Measurements from ENCODE around the gene TRPC4. TPM values are rescaled to one million over a fixed set of nuclear protein-coding genes. Genes with fewer than 3 reads are reported as not detected.

TRPC4 gene
- polyA plus RNA-seq, 12 donors, result 0.62 to 2.4 (median 1.1) TPM; not detected in 2

DNA sequence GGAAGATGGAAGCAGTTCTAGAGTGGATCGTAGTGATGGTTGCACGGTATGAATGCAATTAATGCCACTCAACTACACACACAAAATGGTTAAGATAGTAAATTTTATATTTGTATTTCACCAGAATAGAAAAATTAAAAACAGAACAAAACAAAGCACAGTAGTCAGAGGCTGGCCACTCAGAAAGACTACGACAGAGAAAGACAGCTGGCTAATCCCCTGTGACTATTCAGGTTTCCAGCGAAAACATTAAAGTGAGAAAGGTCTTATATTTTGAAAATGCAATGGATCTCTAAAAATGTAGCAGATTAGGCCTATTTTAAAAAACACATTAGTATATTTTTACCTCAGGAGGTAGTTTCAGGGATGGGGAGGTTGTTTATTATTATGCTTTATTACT is 139.7 kb downstream of the TRPC4 start:
- DNase-seq, result no peak

DNA sequence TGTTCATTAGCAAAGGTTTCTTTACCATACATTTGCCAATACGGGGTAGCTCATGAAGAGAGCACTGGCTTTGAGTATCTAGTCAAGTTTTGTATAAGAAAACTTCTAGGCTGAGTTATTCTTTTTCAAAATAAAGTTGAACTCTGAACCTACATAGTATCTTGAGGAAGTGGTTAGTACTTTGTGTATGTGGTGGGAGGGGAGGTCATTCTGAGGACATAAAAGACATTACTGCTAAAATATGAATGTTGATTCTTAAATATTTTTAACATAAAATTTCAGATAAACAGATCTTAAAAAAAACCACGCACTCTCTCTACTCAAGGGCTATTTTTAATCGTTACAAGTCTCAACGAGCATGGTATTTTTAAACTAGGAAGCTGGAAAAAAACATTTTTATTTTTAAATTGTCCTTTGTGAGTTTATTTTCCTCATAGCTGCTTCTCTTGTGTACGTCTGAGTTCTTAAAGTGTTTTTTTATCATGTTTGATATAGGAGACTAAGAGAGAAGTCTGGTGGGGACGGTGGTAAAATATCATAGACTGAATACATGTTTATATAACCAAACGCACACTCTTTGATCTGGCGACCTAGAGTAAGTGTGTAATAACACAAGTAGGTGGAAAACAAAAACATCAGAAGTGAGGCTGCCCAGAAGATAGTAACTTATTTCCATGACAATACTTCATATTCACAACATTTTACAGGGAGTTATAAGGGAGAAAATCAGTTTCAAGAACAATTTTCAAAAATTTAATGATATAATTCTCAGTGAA is 153.0 kb downstream of the TRPC4 start:
- no peak for DNase-seq

DNA sequence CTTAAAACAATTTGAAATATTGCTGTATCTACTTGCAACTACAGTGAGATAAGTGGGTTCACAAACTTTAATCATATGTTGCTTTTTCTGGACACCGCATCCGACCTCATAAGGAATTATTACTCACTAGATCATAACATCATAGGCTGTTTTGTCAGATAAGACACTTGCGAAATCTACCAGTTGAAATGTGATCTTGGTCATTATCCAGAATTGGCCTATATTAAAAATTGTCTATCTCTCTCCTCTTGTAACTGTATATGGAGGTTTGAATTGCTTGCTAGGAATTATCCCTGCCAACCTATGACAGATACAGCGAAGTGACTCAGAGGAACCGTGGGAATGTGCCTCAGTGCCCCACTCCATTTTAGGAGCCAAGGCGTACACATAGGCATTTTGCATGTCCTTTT is 154.0 kb downstream of the TRPC4 start:
- no peak for DNase-seq

DNA sequence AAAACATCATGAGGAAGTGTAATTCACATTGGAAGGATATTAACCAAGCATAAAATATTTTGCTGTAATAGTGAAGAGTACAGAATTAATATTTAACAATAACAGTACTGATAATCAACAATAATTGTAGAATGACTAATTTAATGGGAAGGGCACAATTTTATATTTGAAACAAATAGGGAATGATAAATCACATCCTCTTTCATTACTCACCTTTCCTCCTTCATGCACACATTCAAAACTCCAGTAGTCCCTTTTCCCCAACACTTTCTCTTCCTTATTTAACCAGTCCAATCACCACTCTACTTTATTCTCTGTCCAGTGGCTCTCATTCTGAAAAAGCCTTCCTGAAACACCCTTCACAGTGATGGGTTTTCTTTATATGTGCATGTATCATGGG is 160.3 kb downstream of the TRPC4 start:
- DNase-seq, result no peak

GRCh38 chr13:37707739-37708500 is 161.7 kb downstream of the TRPC4 start:
- DNase-seq, result no peak

- DNase-seq, result no peak
Measured at GRCh38 chr13:37706041-37706440, 163.5 kb downstream of the TRPC4 start.

DNA sequence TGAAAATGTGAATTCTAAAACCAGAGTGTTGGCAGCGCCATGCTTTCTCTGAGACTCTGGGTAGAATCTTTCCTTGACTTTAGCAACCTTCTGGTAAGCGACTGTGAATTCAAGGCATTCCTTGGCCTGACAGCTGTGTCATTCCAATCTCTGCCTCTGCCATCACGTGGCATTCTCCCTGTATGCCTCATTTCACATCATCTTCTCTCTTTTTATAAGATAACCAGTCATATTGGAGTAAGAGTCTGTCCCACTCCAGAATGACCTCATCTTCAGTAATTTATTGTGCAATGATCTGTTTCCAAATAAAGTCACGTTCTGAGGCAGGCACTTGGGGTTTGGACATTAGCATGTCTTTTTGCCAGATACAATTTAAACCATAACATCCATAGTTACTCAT is 167.6 kb downstream of the TRPC4 start:
- no peak for DNase-seq

- DNase-seq, result no peak
Measured at GRCh38 chr13:37701306-37701705, 168.3 kb downstream of the TRPC4 start.

- no peak for DNase-seq
Measured at GRCh38 chr13:37700887-37701286, 168.7 kb downstream of the TRPC4 start.

- no peak for DNase-seq
Measured at GRCh38 chr13:37695200-37695599, 174.4 kb downstream of the TRPC4 start.

- no peak for DNase-seq
Measured at GRCh38 chr13:37690361-37690760, 179.2 kb downstream of the TRPC4 start.

DNA sequence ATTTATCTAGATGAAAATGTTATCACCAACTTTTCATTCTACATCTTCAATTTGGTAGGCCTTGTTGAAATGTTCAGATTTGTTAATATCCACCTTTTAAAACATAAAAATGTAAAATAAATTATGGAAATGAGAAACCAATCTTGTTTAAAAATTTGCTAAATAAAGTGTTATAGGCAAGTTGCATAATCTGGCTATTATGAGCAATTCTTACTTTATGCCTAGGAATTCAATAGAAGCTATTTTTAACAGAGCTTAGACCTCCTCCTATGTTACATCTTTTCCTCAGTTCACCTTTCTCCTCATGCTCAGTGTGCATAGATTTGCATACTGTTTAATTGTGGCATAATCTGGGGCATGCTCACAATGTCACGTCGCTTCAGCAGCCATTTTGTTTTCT is 183.1 kb downstream of the TRPC4 start:
- no peak for DNase-seq

- DNase-seq, result no peak
Measured at GRCh38 chr13:37685206-37685605, 184.4 kb downstream of the TRPC4 start.

DNA sequence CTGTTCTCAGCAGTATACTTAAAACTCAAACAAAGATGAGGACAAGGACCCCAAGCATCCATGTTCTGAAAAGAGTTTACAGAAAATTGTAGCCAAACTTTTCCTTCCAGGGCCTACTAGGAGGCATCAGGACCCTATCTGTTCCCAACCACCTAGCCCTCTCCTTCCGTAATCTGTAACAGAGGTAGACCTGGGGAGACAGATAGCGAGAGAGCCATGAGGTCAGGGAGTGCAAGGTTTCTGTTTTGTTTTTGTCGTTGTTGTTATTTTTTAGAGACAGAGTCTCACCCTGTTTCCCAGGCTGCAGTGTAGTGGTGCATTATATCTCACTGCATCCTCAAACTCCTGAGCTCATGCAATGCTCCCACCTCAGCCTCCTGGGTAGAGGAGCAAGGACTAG is 187.1 kb downstream of the TRPC4 start:
- DNase-seq, result no peak

DNA sequence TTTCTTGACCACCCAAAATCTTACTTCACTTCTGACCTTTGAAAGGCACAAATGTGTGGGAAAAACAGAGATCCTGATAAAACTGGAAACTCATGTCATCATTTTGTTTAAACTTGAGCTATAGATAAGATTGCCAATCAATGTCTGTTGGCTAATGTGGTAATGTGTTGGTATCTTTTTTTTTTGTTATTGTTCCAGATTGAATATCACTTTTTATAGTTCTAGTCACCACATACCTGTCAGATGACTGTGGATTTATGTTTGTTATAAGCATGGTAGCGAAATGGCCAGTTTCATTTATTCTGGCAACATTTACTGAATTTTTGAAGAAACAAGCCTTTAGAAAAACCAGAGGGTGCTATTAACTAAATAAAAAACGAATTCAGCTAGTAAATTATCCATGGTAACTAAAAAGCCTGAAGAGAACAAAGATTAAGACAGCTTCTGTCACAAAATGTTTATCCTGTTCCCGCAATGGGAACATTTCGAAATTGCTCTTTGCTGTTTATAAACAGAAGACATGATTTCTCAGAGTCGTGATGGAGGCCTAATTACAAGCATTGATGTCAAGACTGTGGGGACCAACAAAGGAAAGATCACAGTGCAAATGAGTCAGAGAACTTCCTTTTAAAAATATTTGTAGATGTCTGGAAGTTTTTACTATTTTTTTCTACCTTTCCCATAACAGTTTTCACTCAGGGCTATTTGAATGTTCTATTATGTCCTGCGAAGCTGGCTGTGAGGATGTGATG is 188.1 kb downstream of the TRPC4 start:
- no peak for DNase-seq

GRCh38 chr13:37680137-37680536 is 189.4 kb downstream of the TRPC4 start:
- DNase-seq, result no peak

DNA sequence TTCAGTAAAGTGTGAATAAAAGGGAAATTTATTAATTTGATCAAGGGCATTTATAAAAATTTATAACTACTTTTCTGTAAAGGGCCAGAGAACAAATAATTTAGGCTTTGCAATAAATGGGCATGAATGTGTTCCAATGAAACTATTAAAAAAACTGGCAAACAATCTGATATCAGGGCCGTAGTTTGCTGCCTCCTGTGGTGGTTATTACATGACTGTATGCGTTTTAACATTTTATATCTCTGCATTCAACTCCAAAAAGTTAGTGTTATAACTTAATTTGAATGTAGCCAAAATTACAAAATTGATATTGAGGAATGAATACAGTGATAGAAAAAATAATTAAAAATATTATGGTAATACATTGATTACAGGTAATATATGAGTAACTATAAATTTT is 190.5 kb downstream of the TRPC4 start:
- DNase-seq, result no peak

- DNase-seq, result no peak
Measured at GRCh38 chr13:37669845-37670244, 199.7 kb downstream of the TRPC4 start.

GRCh38 chr13:37667702-37668101 is 201.9 kb downstream of the TRPC4 start:
- no peak for DNase-seq

- DNase-seq, result no peak
Measured at GRCh38 chr13:37666036-37666435, 203.5 kb downstream of the TRPC4 start.

GRCh38 chr13:37665420-37665819 is 204.2 kb downstream of the TRPC4 start:
- DNase-seq, result no peak

DNA sequence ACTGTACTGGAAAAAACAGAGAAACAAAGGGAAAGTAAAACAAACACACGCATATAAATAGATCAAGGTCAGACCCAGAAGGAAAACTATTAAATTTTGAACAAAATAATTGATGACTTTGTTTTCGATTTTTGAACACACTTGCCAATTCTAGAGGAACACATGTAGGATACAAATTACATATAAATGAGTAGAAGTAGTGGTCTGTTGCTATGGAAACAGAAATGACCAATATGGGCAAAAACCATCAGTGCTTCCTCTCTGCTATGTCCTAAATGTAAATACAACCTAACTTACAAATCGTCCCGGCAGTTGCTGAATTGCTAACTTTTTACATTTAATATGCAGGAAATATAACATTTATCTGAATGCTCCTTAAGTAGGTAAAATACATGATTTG is 205.8 kb downstream of the TRPC4 start:
- no peak for DNase-seq

GRCh38 chr13:37662624-37663023 is 206.9 kb downstream of the TRPC4 start:
- DNase-seq, result no peak
